GM18867 (cell line): Measurements from ENCODE around the gene NFIA.

Experiments used
- ATAC-seq: cut with Tn5 transposase; IDR thresholded peaks from one replicate; pipeline ENCODE4 v1.9.1; 2021; ENCODE audit warnings: mild to moderate bottlenecking, moderate library complexity; ENCODE audit not compliant: unreplicated experiment

Gene NFIA

GRCh38 chr1:61501971-61502916, 419.9 kb downstream of the NFIA start:
- peak; percentile 70 for ATAC-seq

- no peak for ATAC-seq
Observed at GRCh38 chr1:61504305-61504704, 421.9 kb downstream of the NFIA start.

- no peak for ATAC-seq
Observed at GRCh38 chr1:61504852-61505390, 422.6 kb downstream of the NFIA start.

GRCh38 chr1:61506236-61506635, 423.9 kb downstream of the NFIA start:
- no peak for ATAC-seq

GRCh38 chr1:61506944-61507500, 424.7 kb downstream of the NFIA start:
- ATAC-seq = no peak
